Cardiac fibroblast (primary cell): Measurements from ENCODE around the gene CREBZF.
"Not testable (repeated sequence)": the region's sequence is repeated elsewhere in the genome, so short reads cannot be mapped to it uniquely, and the experiment has no call there.

Experiments used
- DNase-seq, 2 donors: peaks; one replicate each; pipeline versions ENCODE4 v3.0.0 to v3.0.0-alpha.2; 2010; ENCODE audit warnings: low read depth in 2 of 2
- H3K4me3 ChIP-seq, 2 donors: replicated peaks in 1 of 2; 1 replicate in 1 of 2; 2 replicates in 1 of 2; pipeline ENCODE4 v1.5.1; 2011; ENCODE audit warnings: low read depth in 2 of 2, low read length in 2 of 2, mild to moderate bottlenecking in 2 of 2, moderate library complexity in 1 of 2
- TF ChIP-seq, protein P1 (sequence below): IDR thresholded peaks from one replicate; pipeline ENCODE4 v1.5.1; 2011; ENCODE audit warnings: low read depth, mild to moderate bottlenecking, low read length, inconsistent platforms

Gene CREBZF

DNA sequence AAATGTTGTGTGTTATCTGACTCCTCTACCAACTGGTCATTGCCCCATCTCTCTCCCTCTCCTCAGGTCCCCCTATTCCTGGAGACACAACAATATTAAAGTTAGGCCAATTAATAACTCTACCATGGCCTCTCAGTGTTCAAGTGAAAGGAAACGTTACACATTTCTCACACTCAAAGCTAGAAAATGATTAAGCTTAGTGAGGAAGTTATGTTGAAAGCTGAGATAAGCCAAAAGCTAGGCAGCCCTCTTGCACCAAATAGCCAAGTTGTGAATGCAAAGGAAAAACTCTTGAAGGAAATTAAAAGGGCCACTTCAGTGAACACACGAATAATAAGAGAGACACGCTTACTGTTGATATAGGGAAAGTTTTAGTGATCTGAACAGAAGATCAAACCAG lies 44.7 kb downstream of the CREBZF start:
- no peak for DNase-seq
- no peak overlapping the region for H3K4me3 ChIP-seq
- TF ChIP-seq, protein P1, sequence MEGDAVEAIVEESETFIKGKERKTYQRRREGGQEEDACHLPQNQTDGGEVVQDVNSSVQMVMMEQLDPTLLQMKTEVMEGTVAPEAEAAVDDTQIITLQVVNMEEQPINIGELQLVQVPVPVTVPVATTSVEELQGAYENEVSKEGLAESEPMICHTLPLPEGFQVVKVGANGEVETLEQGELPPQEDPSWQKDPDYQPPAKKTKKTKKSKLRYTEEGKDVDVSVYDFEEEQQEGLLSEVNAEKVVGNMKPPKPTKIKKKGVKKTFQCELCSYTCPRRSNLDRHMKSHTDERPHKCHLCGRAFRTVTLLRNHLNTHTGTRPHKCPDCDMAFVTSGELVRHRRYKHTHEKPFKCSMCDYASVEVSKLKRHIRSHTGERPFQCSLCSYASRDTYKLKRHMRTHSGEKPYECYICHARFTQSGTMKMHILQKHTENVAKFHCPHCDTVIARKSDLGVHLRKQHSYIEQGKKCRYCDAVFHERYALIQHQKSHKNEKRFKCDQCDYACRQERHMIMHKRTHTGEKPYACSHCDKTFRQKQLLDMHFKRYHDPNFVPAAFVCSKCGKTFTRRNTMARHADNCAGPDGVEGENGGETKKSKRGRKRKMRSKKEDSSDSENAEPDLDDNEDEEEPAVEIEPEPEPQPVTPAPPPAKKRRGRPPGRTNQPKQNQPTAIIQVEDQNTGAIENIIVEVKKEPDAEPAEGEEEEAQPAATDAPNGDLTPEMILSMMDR: no peak

DNA sequence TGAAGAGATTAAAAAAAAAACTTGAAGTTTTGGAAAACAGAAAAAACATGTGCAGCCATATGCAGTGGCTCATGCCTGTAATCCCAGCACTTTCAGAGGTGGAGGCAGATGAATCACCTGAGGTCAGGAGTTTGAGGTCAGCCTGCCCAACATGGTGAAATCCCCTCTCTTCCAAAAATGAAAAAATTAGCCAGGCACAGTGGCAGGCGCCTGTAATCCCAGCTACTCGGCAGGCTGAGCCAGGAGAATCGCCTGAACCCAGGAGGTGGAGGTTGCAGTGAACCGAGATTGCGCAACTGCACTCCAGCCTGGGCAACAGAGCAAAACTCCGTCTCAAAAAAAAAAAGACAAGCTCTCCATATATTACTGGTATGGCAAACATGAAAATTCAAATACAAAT lies 45.4 kb downstream of the CREBZF start:
- no peak overlapping the region for H3K4me3 ChIP-seq
- peak in 1 of 2 donors; percentile 14 for DNase-seq
- TF ChIP-seq, protein P1: no peak

DNA sequence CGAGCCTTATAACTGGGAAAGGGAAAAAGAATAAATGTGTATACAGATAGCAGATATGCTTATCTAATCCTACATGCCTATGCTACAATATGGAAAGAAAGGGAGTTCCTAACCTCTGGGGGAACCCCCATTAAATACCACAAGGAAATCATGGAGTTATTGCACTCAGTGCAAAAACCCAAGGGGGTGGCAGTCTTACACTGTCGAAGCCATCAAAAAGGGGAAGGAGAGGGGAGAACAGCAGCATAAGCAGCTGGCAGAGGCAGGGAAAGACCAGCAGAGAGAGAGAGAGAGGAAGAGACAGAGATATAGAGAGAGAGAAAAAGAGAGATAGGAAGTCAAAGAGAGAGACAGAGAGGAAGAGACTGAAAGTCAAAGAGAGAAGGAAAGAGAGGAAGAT lies 53.3 kb downstream of the CREBZF start:
- not testable (repeated sequence) for H3K4me3 ChIP-seq, DNase-seq
